K562 (cell line): ENCODE data around the gene SPATS1.

Experiments
- ID3 ChIP-seq, 2 experiments: fragments of 250-450 bp in 1 of 2; fragments of 450-650 bp in 1 of 2; sonication (Bioruptor Pico) in 1 of 2; IDR thresholded peaks; 2 replicates each; pipeline versions ENCODE4 v1.6.1 to v1.8.0; 2016 to 2021; ENCODE audit warnings: mild to moderate bottlenecking in 2 of 2, moderate library complexity in 2 of 2, missing compliant biosample characterization in 1 of 2, missing genetic modification characterization in 1 of 2
- PHF8 ChIP-seq: fragments of 200-600 bp; sonication (generic); IDR thresholded peaks from 2 replicates; pipeline ENCODE4 v1.6.1; 2012; ENCODE audit warnings: mixed run types, mild to moderate bottlenecking, inconsistent platforms, low read length, moderate library complexity, borderline replicate concordance
- ZNF318 ChIP-seq, 2 experiments: fragments of 450-650 bp; IDR thresholded peaks; 2 replicates each; pipeline ENCODE4 v1.6.1; 2016; ENCODE audit warnings: mild to moderate bottlenecking in 2 of 2, borderline replicate concordance in 1 of 2, low read depth in 1 of 2, moderate library complexity in 1 of 2

GRCh38 chr6:44309631-44310030 is 32.8 kb upstream of the SPATS1 start:
- TF ChIP-seq PHF8 (no peak), ZNF318 (IDR thresholded peaks at IDR 0.05; ENCODE audit: borderline replicate concordance in 1 of 2, low read depth in 1 of 2) (no peak), ID3 (CRISPR knock-in tag; IDR thresholded peaks at IDR 0.05) (no peak), ID3 (tag; IDR thresholded peaks at IDR 0.05) (no peak)
